HEK293 (cell line): ENCODE data around the gene GALNT16.

Experiments
- GLI2 ChIP-seq: fragments of 450-650 bp; formaldehyde crosslinking; IDR thresholded peaks from 2 replicates; pipeline ENCODE4; 2017; ENCODE audit warnings: missing biosample characterization, missing genetic modification characterization, low read depth, borderline replicate concordance
- ZBTB20 ChIP-seq: fragments of 450-650 bp; formaldehyde crosslinking; IDR thresholded peaks from 2 replicates; pipeline ENCODE4 v1.5.1; 2016; ENCODE audit warnings: missing biosample characterization, missing genetic modification characterization
- ZNF132 ChIP-seq: fragments of 450-650 bp; formaldehyde crosslinking; IDR thresholded peaks from 2 replicates; pipeline ENCODE4 v1.5.1; 2017; ENCODE audit warnings: missing biosample characterization, missing genetic modification characterization, borderline replicate concordance
- ZNF184 ChIP-seq: fragments of 450-650 bp; IDR thresholded peaks from 2 replicates; pipeline ENCODE4 v1.5.1; 2018; ENCODE audit warnings: missing biosample characterization, mild to moderate bottlenecking, missing genetic modification characterization
- ZNF274 ChIP-seq, 2 experiments: fragments of 200-500 bp in 1 of 2; fragments of 450-650 bp in 1 of 2; sonication (Bioruptor generic) in 1 of 2; formaldehyde crosslinking in 1 of 2; IDR thresholded peaks; 2 replicates each; pipeline versions ENCODE4 v1.5.1 to v1.6.1; 2014 to 2016; ENCODE audit warnings: borderline replicate concordance in 1 of 2, inconsistent platforms in 1 of 2, low read length in 1 of 2, missing biosample characterization in 1 of 2, missing genetic modification characterization in 1 of 2
- ZNF677 ChIP-seq: fragments of 450-650 bp; IDR thresholded peaks from 2 replicates; pipeline ENCODE4 v1.5.0; 2018; ENCODE audit warnings: missing biosample characterization, mild to moderate bottlenecking, missing genetic modification characterization, moderate library complexity
- TF ChIP-seq, protein P1 (sequence below): fragments of 450-650 bp; formaldehyde crosslinking; IDR thresholded peaks from 2 replicates; pipeline ENCODE4 v1.5.1; 2016; ENCODE audit warnings: missing biosample characterization, missing genetic modification characterization
- TF ChIP-seq, protein P2 (sequence below): fragments of 450-650 bp; IDR thresholded peaks from 2 replicates; pipeline ENCODE4 v1.5.1; 2018; ENCODE audit warnings: missing biosample characterization, missing genetic modification characterization

DNA sequence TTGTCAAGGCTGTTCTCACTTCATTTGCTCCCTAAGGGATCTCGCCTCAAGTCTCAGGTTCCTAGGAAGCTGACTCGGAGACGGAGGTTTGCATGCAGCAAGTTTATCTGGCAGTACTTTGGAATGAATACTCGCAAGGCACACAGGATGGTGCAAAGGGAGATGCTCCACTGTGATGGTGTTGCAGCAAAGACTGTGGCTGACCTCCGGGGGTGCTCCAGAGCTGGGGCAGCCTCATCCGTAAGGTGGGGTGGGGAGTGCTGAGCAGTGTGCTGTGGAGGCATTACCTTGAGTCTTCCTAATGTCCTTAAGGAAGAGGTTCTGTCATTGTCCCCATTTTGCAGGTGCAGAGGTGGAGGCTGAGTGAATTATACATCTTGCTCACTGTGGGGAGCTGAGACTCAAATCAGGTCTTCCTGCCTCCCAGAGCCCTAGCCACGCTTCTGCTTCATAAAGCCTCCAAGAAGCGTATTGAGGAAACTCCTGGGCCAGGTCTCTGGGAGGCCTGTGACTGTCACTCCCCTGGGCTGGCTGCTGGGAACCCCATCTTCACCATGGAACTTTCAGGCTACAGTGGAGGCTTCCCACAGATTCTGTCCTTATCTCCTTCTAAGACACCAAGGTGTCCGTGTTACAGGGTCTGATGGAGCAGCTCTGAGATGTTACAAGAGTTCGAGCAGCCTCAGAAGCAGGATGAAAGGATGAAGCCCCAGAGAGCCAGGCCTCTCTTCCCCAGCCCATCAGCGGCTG lies 39.5 kb downstream of the GALNT16 start:
- no peak for TF ChIP-seq ZNF132 (tag by site-specific recombination)
- no peak for TF ChIP-seq ZNF184 (tag by site-specific recombination)
- no peak for TF ChIP-seq ZNF274 (IDR thresholded peaks at IDR 0.05; ENCODE audit: low read length)
- no peak for TF ChIP-seq ZNF274 (tag by site-specific recombination; IDR thresholded peaks at IDR 0.05; ENCODE audit: borderline replicate concordance)
- TF ChIP-seq, protein P1, sequence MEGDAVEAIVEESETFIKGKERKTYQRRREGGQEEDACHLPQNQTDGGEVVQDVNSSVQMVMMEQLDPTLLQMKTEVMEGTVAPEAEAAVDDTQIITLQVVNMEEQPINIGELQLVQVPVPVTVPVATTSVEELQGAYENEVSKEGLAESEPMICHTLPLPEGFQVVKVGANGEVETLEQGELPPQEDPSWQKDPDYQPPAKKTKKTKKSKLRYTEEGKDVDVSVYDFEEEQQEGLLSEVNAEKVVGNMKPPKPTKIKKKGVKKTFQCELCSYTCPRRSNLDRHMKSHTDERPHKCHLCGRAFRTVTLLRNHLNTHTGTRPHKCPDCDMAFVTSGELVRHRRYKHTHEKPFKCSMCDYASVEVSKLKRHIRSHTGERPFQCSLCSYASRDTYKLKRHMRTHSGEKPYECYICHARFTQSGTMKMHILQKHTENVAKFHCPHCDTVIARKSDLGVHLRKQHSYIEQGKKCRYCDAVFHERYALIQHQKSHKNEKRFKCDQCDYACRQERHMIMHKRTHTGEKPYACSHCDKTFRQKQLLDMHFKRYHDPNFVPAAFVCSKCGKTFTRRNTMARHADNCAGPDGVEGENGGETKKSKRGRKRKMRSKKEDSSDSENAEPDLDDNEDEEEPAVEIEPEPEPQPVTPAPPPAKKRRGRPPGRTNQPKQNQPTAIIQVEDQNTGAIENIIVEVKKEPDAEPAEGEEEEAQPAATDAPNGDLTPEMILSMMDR (tag by site-specific recombination) = no peak
- TF ChIP-seq ZBTB20 = no peak
- no peak for TF ChIP-seq ZNF677
- TF ChIP-seq GLI2 = no peak
- TF ChIP-seq, protein P2, sequence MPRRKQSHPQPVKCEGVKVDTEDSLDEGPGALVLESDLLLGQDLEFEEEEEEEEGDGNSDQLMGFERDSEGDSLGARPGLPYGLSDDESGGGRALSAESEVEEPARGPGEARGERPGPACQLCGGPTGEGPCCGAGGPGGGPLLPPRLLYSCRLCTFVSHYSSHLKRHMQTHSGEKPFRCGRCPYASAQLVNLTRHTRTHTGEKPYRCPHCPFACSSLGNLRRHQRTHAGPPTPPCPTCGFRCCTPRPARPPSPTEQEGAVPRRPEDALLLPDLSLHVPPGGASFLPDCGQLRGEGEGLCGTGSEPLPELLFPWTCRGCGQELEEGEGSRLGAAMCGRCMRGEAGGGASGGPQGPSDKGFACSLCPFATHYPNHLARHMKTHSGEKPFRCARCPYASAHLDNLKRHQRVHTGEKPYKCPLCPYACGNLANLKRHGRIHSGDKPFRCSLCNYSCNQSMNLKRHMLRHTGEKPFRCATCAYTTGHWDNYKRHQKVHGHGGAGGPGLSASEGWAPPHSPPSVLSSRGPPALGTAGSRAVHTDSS (tag by site-specific recombination) = no peak
